K562 (cell line): Measurements from ENCODE around the gene DNAJB2. TPM values are rescaled to one million over a fixed set of nuclear protein-coding genes. Genes with fewer than 3 reads are reported as not detected.
A peak's percentile ranks its signal among the peaks of the same experiment; 100 is the strongest.

Source experiments
- ATAC-seq: fragments of 200-7000 bp; cut with Tn5 transposase; 3 replicates; pipeline ENCODE4 v1.9.1; 2020; ENCODE audit warnings: moderate library complexity
- BruUV-seq: library from RNA; stranded (reverse); fragments of 400-500 nt; replicated peaks from 2 replicates; lab custom pipeline; 2021; lab: Mats Ljungman, UMichigan
- CTCF ChIA-PET: fragments of 300-600 bp; formaldehyde crosslinking; extraction: SDS; loops from one replicate; lab custom pipeline; 2021; ENCODE audit warnings: low intra/inter-chr PET ratio; lab: Yijun Ruan, JAX
- POLR2A ChIA-PET: fragments of 300-600, 350-650 bp; sonication (Branson Sonifier 250); formaldehyde crosslinking; extraction: SDS; loops from one replicate; lab custom pipeline; 2021; ENCODE audit warnings: antibody characterized with exemption, inconsistent platforms; lab: Yijun Ruan, JAX
- DNase-seq, 4 experiments: peaks; one replicate each; pipeline versions ENCODE4 v3.0.0 to v3.0.0-alpha.2; 2011 to 2018; ENCODE audit warnings: low spot score in 3 of 4, mixed read lengths in 3 of 4; ENCODE audit errors: extremely low read depth in 1 of 4
- FAIRE-seq: peaks from 2 replicates; lab custom pipeline; 2011; peaks lifted over from hg19 to GRCh38; lab: Jason Lieb, UNC
- H2AFZ ChIP-seq: 2 replicates; pipeline ENCODE4 v1.6.0; 2011; ENCODE audit warnings: low read depth, low read length, control low read depth, inconsistent platforms
- H3K27ac ChIP-seq: fragments of 200-600 bp; 3 replicates; pipeline ENCODE4 v1.8.0; 2011; ENCODE audit warnings: low read depth, mild to moderate bottlenecking, control low read depth, inconsistent platforms, low read length, moderate library complexity, mixed read lengths; ENCODE audit errors: extremely low read depth
- H3K27me3 ChIP-seq, 2 experiments: fragments of 300-600 bp in 1 of 2; 2 replicates in 1 of 2; 3 replicates in 1 of 2; pipeline versions ENCODE4 v1.6.0 to v1.8.0; 2011; ENCODE audit warnings: inconsistent platforms in 2 of 2, low read length in 2 of 2, mild to moderate bottlenecking in 1 of 2, mixed read lengths in 1 of 2, moderate library complexity in 1 of 2; ENCODE audit not compliant: control insufficient read depth in 2 of 2, insufficient read depth in 2 of 2
- H3K36me3 ChIP-seq: fragments of 300-600 bp; 3 replicates; pipeline ENCODE4 v1.8.0; 2011; ENCODE audit warnings: mild to moderate bottlenecking, low read length, inconsistent platforms; ENCODE audit not compliant: control insufficient read depth, insufficient read depth
- H3K4me1 ChIP-seq, 2 experiments: fragments of 200-600 bp in 1 of 2; replicated peaks in 1 of 2; 2 replicates in 1 of 2; 3 replicates in 1 of 2; pipeline versions ENCODE4 v1.5.1 to v1.8.0; 2011; ENCODE audit warnings: inconsistent platforms in 2 of 2, low read length in 2 of 2, mild to moderate bottlenecking in 1 of 2, mixed read lengths in 1 of 2, moderate library complexity in 1 of 2; ENCODE audit not compliant: control insufficient read depth in 2 of 2, insufficient read depth in 2 of 2
- H3K4me2 ChIP-seq: 2 replicates; pipeline ENCODE4 v1.6.1; 2011; ENCODE audit warnings: low read length, control low read depth, inconsistent platforms, mixed read lengths; ENCODE audit not compliant: insufficient read depth
- H3K4me3 ChIP-seq: fragments of 200-600 bp; sonication (generic), shearing (Covaris generic); 2 replicates; pipeline ENCODE4 v1.5.1; 2016; ENCODE audit warnings: control low read depth, inconsistent platforms
- H3K79me2 ChIP-seq: fragments of 200-600 bp; 3 replicates; pipeline ENCODE4 v1.8.0; 2011; ENCODE audit warnings: low read length, inconsistent platforms; ENCODE audit not compliant: control insufficient read depth, insufficient read depth
- H3K9ac ChIP-seq, 2 experiments: 2 replicates each; pipeline versions ENCODE4 v1.6.0 to v1.6.1; 2011; ENCODE audit warnings: low read depth in 2 of 2, low read length in 2 of 2, control low read depth in 1 of 2, inconsistent platforms in 1 of 2, mild to moderate bottlenecking in 1 of 2, mixed read lengths in 1 of 2; ENCODE audit not compliant: insufficient read depth in 1 of 2
- H3K9me1 ChIP-seq: one replicate; pipeline ENCODE4 v1.6.0; 2011; ENCODE audit warnings: inconsistent platforms, mild to moderate bottlenecking, low read length, moderate library complexity; ENCODE audit not compliant: control insufficient read depth, insufficient read depth
- H3K9me3 ChIP-seq: replicated peaks from 2 replicates; pipeline ENCODE4 v1.5.1; 2011; ENCODE audit warnings: low read depth, low read length, inconsistent platforms; ENCODE audit not compliant: control insufficient read depth, insufficient read depth
- H4K20me1 ChIP-seq: replicated peaks from 2 replicates; pipeline ENCODE4 v1.6.1; 2011; ENCODE audit warnings: low read length, inconsistent platforms, mixed read lengths; ENCODE audit not compliant: control insufficient read depth, insufficient read depth
- ATF1 ChIP-seq, 2 experiments: fragments of 450-650 bp in 1 of 2; IDR thresholded peaks; 2 replicates each; pipeline ENCODE4 v1.6.1; 2016; ENCODE audit warnings: missing compliant biosample characterization in 1 of 2, missing genetic modification characterization in 1 of 2
- EGR1 ChIP-seq: fragments of 450-650 bp; conservative IDR thresholded peaks from 2 replicates; pipeline ENCODE4 v1.6.1; 2017; ENCODE audit warnings: mild to moderate bottlenecking
- SIX5 ChIP-seq, 2 experiments: IDR thresholded peaks; 2 replicates each; pipeline ENCODE4 v1.6.1; 2011; ENCODE audit warnings: low read length in 2 of 2, borderline replicate concordance in 1 of 2, low read depth in 1 of 2, mild to moderate bottlenecking in 1 of 2, moderate library complexity in 1 of 2; ENCODE audit not compliant: insufficient read depth in 1 of 2
- WGBS: fragments of 100-300 bp; shearing (Covaris generic); methylation state at CpG from one replicate; pipeline ENCODE4 v1.1.6; 2016; ENCODE audit warnings: low coverage, mixed read lengths; ENCODE audit not compliant: insufficient coverage; ENCODE audit errors: missing lambda C conversion rate; 5-methylcytosine and 5-hydroxymethylcytosine counted together
- in situ Hi-C: fragments of 300-500 bp; cut with MboI; formaldehyde crosslinking; loops from 4 replicates; pipeline ENCODE4 v1.15.0; 2018; ENCODE audit warnings: inconsistent platforms, mixed read lengths
- intact Hi-C: fragments of 100-400 bp; cut with micrococcal nuclease; formaldehyde crosslinking; loops from 2 replicates; pipeline ENCODE4 v1.14.2; 2022
- polyA plus RNA-seq, 8 experiments: library from polyadenylated mRNA; depleted of rRNA in 4 of 8; stranded (reverse) in 5 of 8; unstranded in 3 of 8; fragments of >200 nt; fragmentation: Nextera tagmentation in 2 of 8; fragmentation: Illumina TruSeq in 1 of 8; extraction: Ambion mirVana in 2 of 8; extraction: Trizol in 1 of 8; gene quantifications; 2 replicates each; pipeline versions ENCODE4 v1.2.1 to v1.2.3, GENCODE V29; 2011 to 2014; ENCODE audit warnings: inconsistent platforms in 1 of 8, missing spikeins in 1 of 8
- total RNA-seq, 7 experiments: library from RNA; depleted of rRNA in 6 of 7; stranded (reverse); fragments of >200 nt in 6 of 7; fragmentation: Illumina TruSeq in 2 of 7; extraction: Trizol in 2 of 7; gene quantifications; 2 replicates each; pipeline versions ENCODE4 v1.2.1 to v1.2.3, GENCODE V29; 2011 to 2021; ENCODE audit warnings: low replicate concordance in 1 of 7

DNAJB2 gene
- total and polyA plus RNA-seq, 9 of the 15 experiments (the other 6 are each of a cell fraction or from before 2014, with no cell fraction given): 0.08 to 3.0 (median 2.2) TPM; not detected in 1

GRCh38 chr2:219252570-219252899, 26.6 kb upstream of the DNAJB2 start:
- ChIA-PET POLR2A (interaction anchor here (0.6 to 1.5 kb wide), 7 partner anchors 9 to 345 kb away, joined by 3 to 7 read pairs (median 4); no protein-coding TSS in a partner anchor), CTCF (no interaction called here)
- peak overlapping the region; percentile 75 for H3K27ac ChIP-seq
- H3K4me2 ChIP-seq: peak overlapping the region; percentile 82
- in situ Hi-C loops (no loop called here), intact Hi-C loops (loop anchor here (2.0 kb wide), 1 partner anchor 26 kb away; the partner anchor contains the start of gene DNAJB2)
- TF ChIP-seq ATF1 (CRISPR knock-in tag; IDR thresholded peaks at IDR 0.05): no peak
- 0 out of 2 replicates have a peak, but pooled peaks have one; percentile 3 for TF ChIP-seq ATF1 (tag; IDR thresholded peaks at IDR 0.05)
- TF ChIP-seq EGR1: peak; percentile 83
- TF ChIP-seq SIX5 (IDR thresholded peaks at IDR 0.05; ENCODE audit: borderline replicate concordance in 1 of 2, insufficient read depth in 1 of 2, low read depth in 1 of 2, low read length in 2 of 2): no peak
- peaks cover 24% of the 10 kb centered on the region for H3K79me2 ChIP-seq
- H3K9ac ChIP-seq: peak overlapping the region; percentile 71 to 92
- FAIRE-seq (no peak), ATAC-seq (peak; percentile 5), DNase-seq (peak; percentile 13 to 52 (median 31))
- H3K4me1 ChIP-seq: peaks cover 18 to 47% of the 10 kb centered on the region in 2 experiments; a peak in 4 of 5 replicates
- WGBS: 4% methylated on average over 8 of the region's 9 CpGs
- peak overlapping the region; percentile 77 for H2AFZ ChIP-seq
- H3K4me3 ChIP-seq: peak overlapping the region; percentile 58
- H3K9me1 ChIP-seq: no peaks in the 10 kb centered on the region
- H4K20me1 ChIP-seq: 0 out of 2 replicates have a peak, but pooled peaks cover 3% of the 10 kb centered on the region
- no TSS peak for BruUV-seq
- H3K27me3 ChIP-seq: 0 out of 5 replicates have a peak, but pooled peaks cover 0 to 4% of the 10 kb centered on the region in 2 experiments
- H3K36me3 ChIP-seq: peaks cover 46% of the 10 kb centered on the region; the same call in 2 of the 3 replicates
- H3K9me3 ChIP-seq: no peaks in the 10 kb centered on the region
